ENCODE results near the gene DPF3.
"Not testable (repeated sequence)": the region's sequence is repeated elsewhere in the genome, so short reads cannot be mapped to it uniquely, and the experiment has no call there.

Gene DPF3

DNA sequence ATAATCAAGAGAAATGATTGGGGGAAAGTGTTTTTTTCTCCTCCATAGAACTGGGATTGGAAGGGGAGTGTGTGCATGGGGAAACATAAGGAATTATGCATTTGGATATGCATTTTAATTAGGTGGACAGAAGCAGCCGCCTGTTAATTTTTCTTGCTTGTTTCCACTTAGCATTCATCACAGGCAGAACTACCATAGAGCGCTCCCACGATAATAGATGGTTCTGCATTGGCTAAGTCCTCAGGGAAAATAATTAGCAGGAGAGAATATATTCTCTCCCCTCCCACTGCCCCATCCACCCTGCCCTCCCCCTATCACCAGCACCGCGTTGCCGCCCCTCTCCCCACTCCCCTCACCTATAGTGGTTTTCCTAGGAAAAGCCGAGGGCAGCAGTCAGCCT, 11.4 kb downstream of the DPF3 start:
- no peak for DNase-seq
- intact Hi-C loops (cut with DNase I): no loop called here

DNA sequence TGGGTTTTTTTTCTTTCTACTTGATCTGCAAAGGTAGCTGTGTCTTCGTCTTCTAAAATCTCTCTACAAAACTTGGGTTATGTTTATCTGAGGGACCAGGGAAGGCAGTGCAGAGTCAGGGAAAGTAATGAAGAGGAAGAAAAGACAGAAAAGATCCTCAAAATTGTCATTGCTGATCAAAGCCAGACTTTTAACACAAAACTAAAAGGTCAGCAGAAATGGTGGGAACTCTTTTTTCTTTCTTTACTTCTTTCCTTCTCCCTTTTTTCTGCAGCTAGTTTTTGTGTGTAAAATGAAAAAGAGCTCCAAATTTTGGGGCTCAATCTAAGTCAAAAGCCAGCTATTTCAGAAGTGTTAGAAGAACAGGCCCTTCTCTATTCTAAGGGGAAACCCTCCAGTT, 11.9 kb downstream of the DPF3 start:
- intact Hi-C loops (cut with DNase I): no loop called here
- no peak for DNase-seq

DNA sequence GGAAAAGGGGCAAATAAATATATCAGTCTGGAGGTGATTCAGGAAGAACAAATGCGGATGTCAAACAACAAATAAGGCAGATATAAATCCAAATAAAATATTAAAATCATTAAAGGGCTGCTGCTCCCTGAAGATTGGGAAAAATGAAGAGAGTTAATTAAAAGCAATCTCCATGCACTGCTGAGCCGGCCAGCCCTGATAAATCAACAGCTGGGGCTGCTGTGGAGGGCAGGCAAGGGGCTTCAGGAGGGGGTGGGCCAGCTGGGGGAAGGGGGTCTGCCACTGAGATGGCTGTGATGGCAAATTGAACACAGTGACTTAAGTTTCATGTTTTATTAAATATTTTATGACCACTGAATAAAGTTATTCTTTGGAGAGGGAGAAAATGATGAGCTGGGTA, 12.4 kb downstream of the DPF3 start:
- intact Hi-C loops (cut with DNase I): no loop called here

DNA sequence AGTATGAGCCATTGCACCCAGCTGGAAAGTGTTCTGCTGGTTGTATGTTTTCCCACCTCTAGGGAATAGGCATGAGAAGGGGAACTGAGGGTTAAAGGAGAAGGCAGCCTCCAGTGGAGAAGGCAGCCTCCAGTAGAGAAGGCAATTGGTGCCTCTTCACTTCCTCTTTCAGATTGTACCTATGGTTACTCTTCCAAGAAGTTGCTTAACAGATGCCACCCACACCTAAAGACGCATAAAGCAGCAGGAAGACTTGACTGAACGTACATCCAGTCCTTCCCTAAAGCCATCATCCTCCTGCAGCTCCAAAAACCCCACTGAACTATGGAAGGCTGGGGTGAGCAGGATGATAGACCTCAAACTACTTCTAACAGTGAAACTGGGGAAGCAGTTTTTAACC, 13.1 kb downstream of the DPF3 start:
- no peak for DNase-seq
- intact Hi-C loops (cut with DNase I): no loop called here

More for the DNA sequence above, 12.4 kb downstream of the DPF3 start:
- no peak for DNase-seq

DNA sequence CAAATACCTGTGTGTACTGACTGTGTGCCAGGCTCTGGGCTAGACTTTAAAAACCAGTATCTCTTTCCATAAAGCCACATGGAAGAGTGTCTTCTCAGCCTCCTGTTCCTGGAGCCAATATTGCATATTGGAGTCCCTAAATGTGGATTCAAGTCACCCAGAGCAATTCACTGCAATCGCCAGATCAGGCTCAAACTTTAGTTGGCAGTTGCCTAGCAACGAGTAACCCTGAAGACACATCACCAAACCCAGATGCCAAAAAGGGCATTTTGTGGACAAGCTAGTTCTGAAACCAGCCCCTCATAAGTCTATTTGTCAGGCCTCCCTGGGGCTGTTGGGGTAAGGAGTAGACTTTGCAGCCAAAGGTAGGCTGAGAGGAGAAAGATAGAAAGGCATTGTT, 13.7 kb downstream of the DPF3 start:
- intact Hi-C loops (cut with DNase I): no loop called here

DNA sequence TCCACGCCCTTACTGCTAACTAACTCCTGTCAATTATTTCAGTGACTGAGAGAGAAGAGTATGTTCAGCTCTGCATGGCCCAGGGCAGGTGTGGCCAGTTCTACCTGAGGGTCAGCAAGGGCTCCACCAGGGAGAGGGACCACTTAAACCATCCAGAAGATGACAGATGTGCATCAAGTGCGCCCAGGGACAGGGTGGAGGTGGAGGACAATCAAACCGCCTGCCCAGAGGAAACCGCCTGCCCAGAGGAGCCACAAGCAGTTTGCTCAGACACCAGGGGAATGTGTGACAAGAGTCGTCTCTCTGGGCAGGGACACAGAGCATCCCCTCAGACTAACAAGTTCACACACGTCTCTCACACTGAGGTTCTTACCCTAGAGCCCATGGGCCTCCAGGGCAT, 14.5 kb downstream of the DPF3 start:
- no peak for DNase-seq
- intact Hi-C loops (cut with DNase I): no loop called here

More for the DNA sequence above, 13.7 kb downstream of the DPF3 start:
- DNase-seq: no peak

DNA sequence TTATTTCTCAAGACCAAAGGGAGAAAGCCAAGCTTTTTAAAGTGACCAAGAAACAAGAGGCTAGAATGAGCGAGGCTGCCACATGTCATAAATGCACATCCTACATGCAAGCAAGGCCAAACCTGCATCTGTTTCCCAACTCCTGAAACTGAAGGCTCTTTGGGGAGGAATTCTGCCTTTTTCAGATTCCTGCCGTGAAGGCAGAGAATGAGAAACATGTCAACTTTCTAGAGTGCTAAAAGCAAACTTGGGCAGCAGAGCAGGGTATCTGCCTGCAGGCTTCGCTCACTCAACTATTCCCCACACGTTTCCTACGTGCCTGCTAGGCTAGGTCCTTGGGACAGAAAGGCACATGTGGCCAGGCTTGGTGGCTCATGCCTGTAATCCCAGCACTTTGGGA, 15.2 kb downstream of the DPF3 start:
- no peak for DNase-seq
- intact Hi-C loops (cut with DNase I): no loop called here

DNA sequence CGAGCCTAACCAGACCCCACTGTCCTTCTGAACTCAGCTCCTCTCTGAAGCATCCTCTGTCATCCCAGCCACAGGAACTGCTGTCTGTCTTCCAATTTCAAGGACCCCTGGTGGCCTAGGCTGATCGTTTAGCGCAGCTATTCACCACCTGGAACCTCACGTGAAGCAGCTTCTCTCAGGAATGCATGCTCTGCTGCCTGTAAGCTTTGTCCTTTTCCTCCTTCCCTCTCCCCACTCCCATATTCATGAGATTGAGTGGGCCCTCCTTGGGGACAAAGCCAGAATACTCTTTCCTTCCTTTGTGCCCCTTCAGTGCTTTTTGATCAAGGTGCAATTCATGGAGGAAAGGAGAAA, 17.2 kb downstream of the DPF3 start:
- intact Hi-C loops (cut with DNase I): no loop called here
- no peak for DNase-seq

DNA sequence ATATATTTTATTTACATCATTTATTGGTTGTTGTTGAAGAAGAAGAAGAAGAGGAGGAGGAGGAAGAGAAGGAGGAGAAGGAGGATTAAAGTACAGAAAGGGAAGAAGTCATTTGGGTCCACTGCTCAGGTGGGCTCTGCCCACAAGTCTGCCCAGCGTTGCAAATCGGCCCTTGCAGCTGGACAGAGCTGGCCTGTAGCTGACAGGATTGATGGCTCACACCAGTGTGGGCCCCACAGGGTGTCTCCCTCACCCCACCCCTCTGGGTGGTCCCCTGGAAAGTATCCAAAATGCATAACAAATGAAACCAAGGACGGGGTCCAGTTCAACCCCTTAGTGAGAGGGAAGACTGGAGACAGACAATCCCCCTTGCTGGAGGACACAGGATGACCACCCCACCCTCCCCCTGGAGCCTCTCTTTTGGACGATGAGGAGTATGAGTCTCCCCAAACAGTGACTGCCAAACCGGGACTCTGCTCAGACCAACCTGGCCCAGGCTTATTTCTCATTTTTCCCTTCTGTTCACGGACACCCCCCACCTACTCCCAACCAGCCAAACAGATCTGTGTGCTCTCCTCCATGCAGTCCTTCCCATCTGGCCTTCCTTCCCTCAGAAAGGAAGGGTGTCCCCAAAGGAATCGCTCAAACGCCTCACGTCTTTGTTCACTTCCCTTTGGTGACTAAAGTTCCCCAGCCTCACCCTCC, 17.7 kb downstream of the DPF3 start:
- no peak for DNase-seq
- intact Hi-C loops (cut with DNase I): no loop called here

DNA sequence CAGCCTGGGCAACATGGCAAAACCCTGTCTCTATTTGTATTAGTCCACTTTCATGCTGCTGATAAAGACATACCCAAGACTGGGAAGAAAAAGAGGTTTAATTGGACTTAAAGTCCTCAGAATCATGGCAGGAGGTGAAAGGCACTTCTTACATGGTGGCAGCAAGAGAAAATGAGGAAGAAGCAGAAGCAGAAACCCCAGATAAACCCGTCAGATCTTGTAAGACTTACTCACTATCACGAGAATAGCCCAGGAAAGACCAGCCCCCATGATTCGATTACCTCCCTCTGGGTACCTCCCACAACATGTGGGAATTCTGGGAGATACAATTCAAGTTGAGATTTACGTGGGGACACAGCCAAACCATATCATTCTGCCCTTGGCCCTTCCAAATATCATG, 23.0 kb downstream of the DPF3 start:
- DNase-seq; intact Hi-C loops (cut with DNase I): not testable (repeated sequence)

DNA sequence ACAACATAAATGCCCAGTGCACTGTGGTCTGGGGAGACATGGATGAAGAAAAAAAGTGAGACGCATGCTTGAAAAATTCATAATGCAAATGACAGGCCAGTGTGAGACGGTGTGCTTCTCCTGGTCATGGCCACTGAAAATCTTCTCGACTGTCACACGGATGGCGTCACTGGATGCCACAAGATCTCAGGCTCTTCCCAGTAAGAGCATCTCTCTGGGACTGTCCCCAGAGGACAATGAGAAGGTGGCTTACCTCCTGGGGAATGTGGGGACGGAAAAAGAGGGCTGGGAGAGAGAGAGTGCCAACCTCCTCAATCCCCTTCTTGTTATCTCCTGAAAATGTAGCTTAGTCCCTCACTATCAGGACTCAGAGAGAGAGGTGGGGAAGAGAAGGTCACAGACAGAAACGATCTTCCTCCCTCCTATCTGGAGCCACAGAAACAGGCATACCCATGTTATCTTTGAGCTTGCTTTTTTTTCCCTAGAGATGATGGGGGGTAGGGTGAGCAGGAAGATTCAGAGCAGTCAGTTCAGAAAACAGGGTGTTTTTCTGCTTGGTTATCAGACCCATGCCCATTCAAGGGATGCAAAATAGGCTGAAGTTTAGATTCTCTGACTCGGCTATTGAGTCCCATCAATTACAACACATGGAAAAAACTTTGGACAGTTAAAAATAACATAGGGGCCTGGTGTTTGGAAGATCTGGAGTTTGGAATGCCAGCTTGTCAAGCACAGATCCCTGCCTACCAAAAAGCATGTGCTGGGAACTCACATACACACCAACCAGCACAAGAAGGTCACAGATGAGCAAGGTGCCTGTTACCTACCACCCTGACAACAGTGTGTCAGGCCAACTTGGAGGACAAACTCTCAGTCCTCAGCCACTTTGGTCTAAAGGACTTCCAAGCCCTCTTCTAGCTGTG, 24.2 kb downstream of the DPF3 start:
- intact Hi-C loops (cut with DNase I): no loop called here
- DNase-seq: no peak

DNA sequence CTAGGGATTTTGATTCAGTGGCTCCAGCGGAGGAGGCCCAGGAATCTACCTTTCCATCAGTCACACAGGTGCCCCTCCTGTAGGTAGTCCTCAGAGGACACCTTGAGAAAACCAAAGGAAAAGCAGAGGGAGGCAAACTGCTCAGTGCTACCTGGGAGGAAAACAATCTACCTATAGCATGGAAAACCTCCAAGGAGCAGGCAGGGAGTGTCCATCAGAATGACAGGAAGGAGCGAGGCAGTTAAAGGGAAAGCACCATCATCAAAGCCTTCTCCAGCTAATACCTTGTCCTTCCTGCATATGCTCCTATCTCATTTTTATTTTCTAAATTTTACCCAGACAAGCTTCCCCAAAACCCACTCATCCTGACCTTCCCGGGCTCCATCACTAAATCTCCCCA, 25.4 kb downstream of the DPF3 start:
- DNase-seq: no peak

DNA sequence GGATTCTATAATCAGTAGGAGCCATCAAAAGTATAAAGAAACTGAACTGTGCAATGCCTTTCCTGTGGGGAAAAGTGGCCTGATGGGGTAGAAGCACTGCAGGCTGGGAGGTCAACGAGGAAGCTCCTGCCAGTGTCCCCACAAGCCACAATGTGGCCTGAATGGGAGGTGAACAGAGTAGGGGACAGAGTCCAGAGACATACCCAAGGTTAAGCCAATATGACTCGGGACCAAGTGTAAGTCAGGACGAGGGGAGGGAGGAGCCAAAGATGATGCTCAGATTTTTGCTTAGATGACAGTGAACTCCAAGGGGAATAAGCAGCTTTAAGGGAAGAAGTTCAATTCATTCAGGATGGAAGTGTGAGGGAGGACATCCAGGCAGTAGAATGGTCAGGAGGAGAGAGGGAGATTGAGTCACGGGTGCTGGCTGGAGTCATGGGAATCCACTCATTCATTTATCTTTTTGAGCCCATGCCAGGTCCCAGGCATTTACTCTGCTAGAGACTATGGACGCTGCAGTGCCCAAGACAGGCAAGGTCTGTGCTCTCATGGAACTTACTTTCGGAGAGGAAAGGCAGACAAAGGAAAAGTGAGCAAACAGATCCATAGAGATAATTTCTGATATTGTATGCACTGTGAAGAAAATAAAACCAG, 29.1 kb downstream of the DPF3 start:
- intact Hi-C loops (cut with DNase I): no loop called here
- no peak for DNase-seq

More for the DNA sequence above, 25.4 kb downstream of the DPF3 start:
- intact Hi-C loops (cut with DNase I): no loop called here

DNA sequence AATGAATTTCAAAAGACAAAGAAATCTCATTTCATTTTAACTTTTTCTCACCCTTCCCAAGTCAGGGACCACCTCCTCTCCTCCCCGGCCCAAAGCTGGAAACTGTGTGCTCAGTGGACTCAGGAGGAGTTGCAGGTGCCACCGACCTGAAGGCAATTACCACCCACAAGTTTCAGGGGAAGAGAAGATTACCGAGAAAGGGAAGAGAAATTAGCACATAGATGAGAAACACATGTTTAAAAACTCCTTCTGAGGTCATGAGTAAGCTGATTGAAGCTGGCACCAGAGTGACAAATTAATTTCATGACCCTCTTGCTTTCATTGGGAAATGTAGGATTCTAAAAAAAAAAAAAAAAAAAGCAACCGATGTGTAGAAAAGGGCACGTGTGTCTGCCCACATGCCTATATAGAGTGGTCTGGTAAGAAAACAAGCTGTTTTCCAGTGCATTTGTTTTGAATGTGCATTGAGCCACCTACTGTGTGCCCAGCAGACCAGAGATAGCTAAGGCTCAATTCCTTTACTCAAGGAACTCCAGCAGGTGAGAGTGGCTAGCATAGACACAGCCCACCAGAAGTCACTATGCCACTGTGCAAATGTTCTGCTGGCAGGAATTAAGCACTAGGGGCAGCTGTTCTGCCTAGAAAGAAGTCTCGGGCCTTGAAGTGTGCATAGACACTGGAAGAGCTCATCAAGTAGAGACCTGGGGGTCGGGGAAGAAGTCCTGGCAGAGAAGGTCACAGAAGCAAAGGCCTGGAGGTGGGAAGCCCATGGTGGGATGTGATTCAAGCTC, 30.5 kb downstream of the DPF3 start:
- DNase-seq: no peak
- intact Hi-C loops (cut with DNase I): no loop called here

DNA sequence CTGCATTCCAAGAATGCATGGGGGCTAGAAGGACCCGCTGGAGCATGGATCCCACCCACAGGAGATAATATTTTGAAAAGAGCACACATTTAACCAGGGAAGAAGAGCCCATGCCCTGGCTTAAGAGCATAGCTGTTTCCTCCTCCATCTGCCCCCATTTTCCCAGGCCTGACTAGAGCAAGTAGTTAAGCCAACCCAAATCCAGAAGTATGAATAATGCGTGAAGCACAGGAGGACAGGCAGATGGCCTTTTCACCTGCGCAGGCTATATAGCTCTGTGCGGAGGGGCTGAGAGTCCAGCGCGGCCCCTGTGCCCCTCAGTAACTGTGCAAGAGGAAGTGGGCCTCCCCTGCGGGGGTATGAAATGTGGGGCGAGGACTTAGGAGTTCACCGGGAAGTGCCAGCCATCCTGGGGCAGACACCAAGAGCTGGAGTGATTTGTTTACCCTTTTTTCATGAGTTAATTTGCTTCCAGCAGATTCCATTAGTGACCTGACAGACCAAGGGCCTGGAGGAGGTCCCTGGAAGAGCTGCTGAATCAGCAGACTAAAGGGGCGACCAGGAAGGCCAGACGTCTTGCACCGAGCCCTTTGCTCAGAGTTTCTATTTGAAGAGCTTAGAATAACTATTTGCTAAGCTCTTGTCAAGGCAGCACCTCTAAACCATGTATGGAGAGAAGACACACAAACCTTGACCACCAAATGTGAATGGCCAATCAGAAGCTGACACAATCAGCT, 37.2 kb downstream of the DPF3 start:
- no peak for DNase-seq
- intact Hi-C loops (cut with DNase I): no loop called here

DNA sequence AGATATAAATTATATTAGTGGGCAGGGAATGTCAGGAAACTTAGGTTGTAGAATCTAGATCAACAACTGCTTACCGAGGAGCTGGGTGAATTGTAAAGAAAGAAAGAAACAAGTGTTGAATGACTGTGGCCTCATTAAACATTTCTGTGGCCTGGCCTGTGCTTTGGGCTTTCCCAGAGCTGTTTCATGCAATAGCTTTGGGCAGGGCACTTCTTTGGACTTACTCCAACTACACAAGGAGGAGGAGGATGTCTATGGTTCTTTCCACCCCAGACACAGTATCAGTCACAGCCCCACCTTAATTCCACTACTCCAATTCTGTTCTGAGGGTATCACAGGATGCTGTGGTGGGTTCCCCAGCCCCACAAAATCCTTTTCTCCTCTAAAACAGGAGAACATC, 38.0 kb downstream of the DPF3 start:
- intact Hi-C loops (cut with DNase I): no loop called here
- no peak for DNase-seq

DNA sequence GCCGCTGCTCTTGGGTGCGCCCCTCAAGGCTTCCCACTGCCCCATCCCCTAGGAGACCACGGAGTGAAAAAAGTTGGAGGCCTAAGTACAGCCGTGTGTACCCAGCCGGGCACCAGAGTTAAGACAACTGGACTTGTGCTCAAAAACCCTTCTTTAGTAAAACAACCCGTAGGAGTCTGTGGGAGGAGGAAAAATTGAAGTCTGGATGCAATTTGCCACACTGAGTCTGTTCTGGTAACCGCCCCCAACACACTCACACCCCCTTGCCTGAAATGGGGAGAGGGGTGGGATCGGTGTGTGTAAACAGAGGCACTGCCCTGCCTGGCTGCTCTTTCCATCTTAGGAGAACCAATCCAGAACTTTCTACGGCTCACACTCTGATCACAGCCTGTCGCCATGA, 41.7 kb downstream of the DPF3 start:
- intact Hi-C loops (cut with DNase I): no loop called here
- no peak for DNase-seq

DNA sequence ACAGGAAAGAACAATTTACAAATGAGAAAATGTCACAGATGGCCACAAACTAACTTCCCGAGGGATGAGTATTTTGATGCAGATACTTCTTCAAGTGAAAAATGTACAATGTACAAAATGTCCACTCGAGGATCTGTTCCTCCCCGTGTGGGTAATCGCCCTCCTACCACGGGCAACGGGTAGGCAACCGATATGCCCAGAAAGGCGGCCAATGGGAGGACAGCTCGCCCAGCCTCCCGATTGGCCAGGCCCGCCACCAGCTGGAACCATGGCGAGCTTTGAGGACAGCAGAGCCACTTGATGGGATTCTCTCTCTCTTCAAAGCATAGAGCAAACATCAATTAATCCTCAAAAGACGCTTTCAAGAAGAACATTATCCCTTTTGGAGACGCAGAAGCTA, 42.3 kb downstream of the DPF3 start:
- intact Hi-C loops (cut with DNase I): no loop called here
- DNase-seq: peak in 4 of 10 donors; percentile 6 to 88 (median 50)

DNA sequence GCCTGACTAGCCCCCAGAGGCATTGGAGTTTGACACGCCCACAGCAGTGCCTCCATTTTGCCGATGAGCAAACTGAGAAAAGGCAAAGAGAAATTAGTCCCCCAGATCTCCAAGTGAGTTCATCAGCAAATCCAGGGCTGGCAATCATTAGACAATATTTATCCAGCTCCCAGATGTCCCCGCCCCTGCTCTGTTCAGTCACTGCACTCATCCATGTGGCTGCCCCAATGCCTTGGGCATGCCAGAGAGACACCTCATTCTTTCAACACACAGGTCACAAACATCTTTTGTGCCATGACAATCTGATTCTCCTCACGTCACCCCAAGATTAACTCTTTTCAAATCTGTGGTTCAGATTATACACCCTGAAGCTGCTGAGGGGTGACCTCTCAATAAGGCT, 43.5 kb downstream of the DPF3 start:
- intact Hi-C loops (cut with DNase I): no loop called here

DNA sequence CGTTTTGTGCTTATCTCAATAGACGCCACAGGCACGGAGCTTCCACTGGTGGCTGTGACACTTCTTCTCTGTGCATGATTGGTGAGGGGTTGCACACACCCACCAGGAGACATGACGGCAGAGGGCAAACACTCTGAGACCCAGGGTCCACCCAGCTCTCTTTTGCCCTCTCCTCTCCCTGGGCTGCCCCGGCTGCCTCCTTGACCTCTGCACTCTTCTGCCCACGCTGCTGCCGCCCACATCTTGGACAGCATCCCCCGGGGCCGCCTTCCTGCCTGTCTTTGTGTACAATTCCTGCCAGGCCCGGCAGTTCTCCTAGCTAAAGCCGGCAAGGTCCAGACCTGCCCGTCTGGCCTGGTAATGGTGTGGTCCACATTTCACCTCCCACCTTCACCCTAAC, 44.7 kb downstream of the DPF3 start:
- intact Hi-C loops (cut with DNase I): no loop called here
- no peak for DNase-seq

More for the DNA sequence above, 43.5 kb downstream of the DPF3 start:
- no peak for DNase-seq
